Smooth muscle cell of the brain vasculature (primary cell): ENCODE results near the gene KIF1C.
"Not testable (repeated sequence)": the region's sequence is repeated elsewhere in the genome, so short reads cannot be mapped to it uniquely, and the experiment has no call there.

ENCODE experiments used
- DNase-seq: peaks from one replicate; pipeline ENCODE4 v3.0.0-alpha.2; 2012; ENCODE audit warnings: low read depth, low spot score

The KIF1C gene

GRCh38 chr17:5000237-5000639 is 2.5 kb downstream of the KIF1C start:
- no peak for DNase-seq

- DNase-seq = no peak
Observed at GRCh38 chr17:5002121-5002788, 4.5 kb downstream of the KIF1C start.

DNA sequence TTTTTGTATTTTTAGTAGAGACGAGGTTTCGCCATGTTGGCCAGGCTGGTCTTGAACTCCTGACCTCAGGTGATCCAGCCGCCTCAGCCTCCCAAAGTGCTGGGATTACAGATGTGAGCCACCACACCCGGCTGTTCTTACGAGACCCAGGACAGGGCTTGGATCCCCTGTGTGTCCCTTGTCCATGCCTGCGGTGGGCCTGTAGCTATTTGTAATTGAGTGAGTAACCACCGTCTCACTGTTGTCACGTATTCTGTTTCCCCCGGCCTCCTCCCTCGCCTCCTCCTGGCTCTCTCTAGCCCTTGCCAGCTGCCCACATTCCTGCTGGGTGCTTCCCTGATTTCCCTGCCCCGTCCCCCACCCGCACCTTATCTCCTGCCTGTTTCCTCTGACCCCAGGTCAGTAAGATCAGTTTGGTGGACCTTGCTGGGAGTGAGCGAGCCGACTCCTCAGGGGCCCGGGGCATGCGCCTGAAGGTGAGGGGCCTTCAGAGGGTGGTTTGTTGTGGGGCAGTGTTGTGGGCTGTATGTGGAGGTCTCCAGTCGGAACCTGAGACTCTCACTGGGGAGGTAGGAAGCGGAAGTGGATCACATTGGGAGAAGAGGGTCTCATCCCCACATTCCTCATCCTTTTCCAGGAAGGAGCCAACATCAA is 5.6 kb downstream of the KIF1C start:
- no peak for DNase-seq

GRCh38 chr17:5011928-5012327 is 14.2 kb downstream of the KIF1C start:
- DNase-seq = no peak

- DNase-seq = no peak
Observed at GRCh38 chr17:5014357-5014756, 16.6 kb downstream of the KIF1C start.

DNA sequence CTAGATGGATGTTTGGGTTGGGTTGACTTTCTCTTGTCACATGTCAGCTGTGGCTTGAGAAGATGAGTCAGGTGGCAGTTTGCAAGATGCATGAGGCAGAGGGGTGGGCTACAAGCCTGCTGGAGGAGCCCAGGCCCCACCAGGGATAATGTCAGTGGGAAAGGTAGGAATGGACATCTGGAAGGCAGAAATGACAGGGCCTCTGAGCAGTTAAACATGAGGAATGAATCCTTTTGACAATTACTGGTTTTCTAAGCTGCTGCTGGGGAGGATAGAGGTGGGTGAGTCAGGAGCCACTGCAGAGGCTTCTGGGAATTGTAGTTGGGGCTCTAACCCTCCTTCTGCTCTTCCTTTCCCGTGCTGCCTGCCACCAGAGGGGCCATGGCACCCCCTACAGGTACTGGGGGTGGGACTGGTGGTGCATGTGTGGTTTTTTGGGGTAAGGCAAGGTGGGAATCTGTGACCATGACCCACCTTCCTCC is 21.8 kb downstream of the KIF1C start:
- DNase-seq = no peak

DNA sequence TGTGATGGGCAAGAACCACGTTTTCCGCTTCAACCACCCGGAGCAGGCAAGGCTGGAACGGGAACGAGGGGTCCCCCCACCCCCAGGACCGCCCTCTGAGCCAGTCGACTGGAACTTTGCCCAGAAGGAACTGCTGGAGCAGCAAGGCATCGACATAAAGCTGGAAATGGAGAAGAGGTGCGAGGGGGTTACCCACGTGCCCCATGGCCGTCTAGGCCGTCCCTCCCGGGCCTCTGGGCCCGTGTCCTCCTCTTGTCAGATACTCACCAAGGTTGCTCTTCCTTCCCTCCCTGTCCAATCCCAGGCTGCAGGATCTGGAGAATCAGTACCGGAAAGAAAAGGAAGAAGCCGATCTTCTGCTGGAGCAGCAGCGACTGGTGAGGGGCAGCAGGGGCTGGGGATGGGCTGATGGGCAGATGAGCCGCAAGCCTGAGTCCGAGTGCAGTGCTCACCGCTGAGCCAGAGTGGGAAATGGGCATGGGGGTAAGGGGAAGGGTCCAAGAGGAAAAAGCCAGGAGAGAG is 22.8 kb downstream of the KIF1C start:
- no peak for DNase-seq

- DNase-seq = no peak
Observed at GRCh38 chr17:5022171-5022711, 24.5 kb downstream of the KIF1C start.

DNA sequence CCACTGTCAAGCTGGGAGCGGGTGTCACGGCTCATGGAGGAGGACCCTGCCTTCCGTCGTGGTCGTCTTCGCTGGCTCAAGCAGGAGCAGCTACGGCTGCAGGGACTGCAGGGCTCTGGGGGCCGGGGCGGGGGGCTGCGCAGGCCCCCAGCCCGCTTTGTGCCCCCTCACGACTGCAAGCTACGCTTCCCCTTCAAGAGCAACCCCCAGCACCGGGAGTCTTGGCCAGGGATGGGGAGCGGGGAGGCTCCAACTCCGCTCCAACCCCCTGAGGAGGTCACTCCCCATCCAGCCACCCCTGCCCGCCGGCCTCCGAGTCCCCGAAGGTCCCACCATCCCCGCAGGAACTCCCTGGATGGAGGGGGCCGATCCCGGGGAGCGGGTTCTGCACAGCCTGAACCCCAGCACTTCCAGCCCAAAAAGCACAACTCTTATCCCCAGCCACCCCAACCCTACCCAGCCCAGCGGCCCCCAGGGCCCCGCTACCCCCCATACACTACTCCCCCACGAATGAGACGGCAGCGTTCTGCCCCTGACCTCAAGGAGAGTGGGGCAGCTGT is 25.9 kb downstream of the KIF1C start:
- DNase-seq = no peak

- no peak for DNase-seq
Observed at GRCh38 chr17:5024604-5025003, 26.9 kb downstream of the KIF1C start.

DNA sequence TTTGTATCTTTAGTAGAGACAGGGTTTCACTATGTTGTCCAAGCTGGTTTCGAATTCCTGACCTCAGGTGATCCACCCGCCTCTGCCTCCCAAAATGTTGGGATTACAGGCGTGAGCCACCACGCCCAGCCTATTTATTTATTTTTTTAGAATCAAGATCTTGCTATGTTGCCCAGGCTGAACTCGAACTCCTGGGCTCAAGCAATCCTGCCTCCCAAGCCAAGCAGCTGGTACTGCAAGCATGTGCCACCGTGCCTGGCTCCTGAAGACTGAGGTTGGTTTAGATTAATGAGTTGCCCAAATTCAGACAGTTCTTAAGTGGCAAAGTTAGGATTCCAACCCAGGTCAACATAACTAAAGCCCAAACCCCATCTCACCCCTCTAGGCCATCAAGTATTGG is 29.5 kb downstream of the KIF1C start:
- no peak for DNase-seq

- no peak for DNase-seq
Observed at GRCh38 chr17:5027916-5028315, 30.2 kb downstream of the KIF1C start.

GRCh38 chr17:5030168-5030567 is 32.4 kb downstream of the KIF1C start:
- not testable (repeated sequence) for DNase-seq

GRCh38 chr17:5031365-5032082 is 33.8 kb downstream of the KIF1C start:
- peak; percentile 39 for DNase-seq

DNA sequence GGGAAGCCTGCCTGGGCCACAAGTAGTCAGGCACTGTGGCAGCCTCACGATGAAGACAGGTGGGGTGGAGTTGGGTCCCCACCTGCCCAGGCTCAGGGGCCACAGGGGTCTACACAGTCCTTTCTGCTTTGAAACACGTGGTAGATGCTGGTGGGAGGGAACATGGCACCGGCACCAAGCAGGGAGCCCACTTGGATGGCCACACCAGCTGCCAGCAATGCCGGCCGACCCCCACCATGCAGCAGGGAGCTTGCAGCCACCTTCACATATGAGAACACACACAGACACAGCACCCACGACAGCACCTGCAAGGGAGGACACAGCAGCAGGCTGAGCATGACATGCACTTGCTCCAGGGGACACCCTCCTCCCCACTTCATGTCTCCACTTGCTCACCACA is 35.1 kb downstream of the KIF1C start:
- DNase-seq = no peak

DNA sequence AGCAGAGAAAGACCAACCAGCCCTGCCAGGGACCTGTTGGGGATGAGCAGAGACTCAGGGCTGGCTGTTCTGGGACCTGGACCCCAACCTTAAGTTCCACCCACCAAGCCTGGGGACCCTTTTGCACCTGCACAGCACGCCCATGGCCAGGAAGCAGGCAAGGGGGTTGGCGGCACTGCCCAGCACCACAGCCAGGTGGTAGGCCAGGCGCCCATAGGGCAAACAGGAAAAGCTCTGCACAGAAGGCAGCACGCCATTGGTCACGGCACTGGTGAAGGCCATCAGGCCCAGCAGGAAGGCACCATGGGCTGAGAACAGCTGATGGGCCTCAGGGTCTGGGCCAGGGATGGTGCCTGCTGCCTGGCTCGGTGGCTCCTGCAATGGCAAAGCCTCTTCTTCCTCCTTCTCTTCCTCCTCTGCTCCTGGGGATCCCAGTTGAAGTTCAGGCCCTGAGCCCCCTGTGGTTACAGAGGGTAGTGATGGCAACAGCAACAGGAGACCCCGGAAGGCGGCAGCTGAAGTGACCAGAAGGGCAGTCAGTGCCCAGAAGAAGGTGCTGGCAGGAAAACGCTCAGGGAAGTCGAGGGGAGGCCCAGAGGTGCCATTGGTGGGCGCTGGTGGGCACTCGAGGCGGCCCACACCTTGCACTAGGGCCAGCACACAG is 35.7 kb downstream of the KIF1C start:
- DNase-seq = no peak

- DNase-seq = no peak
Observed at GRCh38 chr17:5034063-5034462, 36.3 kb downstream of the KIF1C start.

DNA sequence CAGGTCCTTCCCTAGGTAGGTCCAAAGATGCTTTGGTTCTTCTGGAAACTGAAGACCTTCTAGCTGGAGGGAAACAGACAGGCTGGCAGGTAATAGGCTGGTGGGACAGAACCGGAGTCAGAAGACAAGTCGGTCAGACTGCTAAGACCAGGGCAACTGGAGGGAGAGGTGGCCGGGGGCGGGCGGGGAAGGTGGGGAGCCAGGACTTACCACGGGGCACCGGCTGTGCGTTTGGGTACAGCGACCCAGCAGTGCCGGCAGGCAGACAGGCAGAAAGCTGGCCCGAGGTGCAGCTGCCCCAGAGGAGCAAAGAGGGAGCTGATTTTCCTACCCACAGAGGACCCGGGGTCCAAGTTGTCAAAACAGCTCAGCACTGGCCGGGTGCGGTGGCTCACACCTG is 36.9 kb downstream of the KIF1C start:
- DNase-seq = no peak

DNA sequence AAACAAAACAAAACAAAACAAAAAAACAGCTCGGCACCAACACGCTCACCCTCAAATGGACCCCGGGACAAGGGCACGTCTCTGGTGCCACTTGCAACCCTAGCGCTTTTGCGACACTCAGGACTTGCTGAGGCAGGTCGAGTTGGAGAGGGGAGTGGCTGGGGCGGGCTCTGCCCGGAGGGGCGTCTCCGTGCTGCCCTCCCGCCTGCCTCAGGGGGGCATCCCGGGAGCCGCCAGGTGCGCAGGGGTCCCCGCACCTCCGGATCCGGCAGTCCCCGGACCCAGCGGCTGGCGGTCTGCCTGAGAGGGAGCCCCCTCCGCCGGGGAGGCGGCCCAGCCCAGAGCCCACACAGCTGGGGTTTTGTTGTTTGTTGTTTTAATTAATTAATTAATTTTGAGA is 37.6 kb downstream of the KIF1C start, which contains the start of gene SLC52A1:
Gene SLC52A1 (minus strand): TSS at position 112 of the 400 bp plus-strand sequence. CDS start 820 bp downstream, outside the sequence.
- no peak for DNase-seq

DNA sequence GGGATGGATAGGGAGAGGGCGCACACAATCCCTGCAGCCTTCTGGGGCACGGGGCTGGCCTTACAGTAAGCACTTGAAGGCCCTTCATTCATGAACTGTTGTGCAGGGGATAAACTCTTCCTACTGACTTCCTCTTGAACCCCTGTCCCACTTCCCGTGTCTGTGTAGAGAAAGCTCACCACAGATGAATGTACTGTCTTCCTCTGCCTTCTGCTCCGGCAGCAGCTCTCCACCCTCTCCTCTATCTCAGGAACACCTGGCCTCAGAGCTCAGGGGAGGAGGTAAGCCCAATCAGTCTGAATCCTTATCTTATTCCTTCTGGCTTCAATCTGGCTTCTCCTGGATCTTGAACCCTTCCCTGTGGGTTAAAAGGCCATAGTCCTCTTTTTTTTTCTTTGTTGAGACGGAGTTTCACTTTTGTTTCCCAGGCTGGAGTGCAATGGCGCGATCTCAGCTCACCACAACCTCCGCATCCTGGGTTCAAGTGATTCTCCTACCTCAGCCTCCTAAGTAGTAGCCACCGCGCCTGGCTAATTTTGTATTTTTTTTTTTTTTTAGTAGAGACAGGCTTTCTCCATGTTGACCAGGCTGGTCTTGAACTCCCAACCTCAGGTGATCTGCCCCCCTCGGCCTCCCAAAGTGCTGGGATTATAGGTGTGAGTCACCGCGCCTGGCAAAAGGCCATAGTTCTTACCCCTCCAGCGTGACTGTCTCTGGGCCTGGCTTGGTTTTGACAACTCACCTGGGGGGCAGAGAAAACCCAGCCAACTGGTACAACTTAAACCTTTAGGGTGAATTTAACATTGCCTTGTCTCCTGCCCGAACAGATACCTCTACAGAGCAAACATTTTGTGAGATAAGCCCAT is 44.6 kb downstream of the KIF1C start:
- DNase-seq = no peak
